ENCODE measurements around the gene DHRS3. TPM values are rescaled to one million over a fixed set of nuclear protein-coding genes. Genes with fewer than 3 reads are reported as not detected.

The DHRS3 gene
- total RNA-seq, 1 experiment from 2014 or later: 87.0 TPM

DNA sequence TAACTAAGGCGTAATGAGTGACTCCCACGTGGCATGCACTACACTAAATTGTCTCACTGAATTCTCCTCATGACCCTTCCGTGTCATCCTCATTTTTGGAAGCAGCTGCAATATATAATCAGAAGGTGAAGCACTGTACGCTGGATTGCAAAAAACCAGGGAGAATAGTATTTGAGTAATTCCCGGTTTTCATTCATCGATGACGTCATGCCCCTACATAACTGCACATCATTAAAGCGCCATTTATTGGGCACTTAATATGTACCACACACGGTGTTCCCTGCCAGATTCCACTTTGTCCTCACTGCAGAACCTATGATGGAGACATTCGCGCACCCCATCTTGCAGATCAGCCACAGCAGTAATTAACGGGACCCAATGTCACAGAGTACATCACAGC lies 41.0 kb downstream of the DHRS3 start:
- ATAC-seq (no peak), DNase-seq (ENCODE audit: low read depth, low spot score) (no peak)
- H3K4me3 ChIP-seq (replicated peaks in 1 of 2; ENCODE audit: low read depth in 1 of 2, low read length in 2 of 2): no peak overlapping the region
- RAD21 ChIA-PET (ENCODE audit: low non-redundant PET in 1 of 2, low total read pairs in 2 of 2, uncharacterized antibody in 2 of 2, unreplicated experiment in 2 of 2): no interaction called here
- H4K20me1 ChIP-seq (ENCODE audit: insufficient read depth): no peaks in the 10 kb centered on the region
- H3K9ac ChIP-seq (ENCODE audit: low read length): no peak overlapping the region
- no peaks in the 10 kb centered on the region for H3K79me2 ChIP-seq (ENCODE audit: insufficient read depth, low read length)
- no peak overlapping the region for H3K27ac ChIP-seq (ENCODE audit: low read depth, low read length)
- H3K9me2 ChIP-seq (ENCODE audit: insufficient read depth): no peaks in the 10 kb centered on the region
- 0 out of 4 replicates have a peak, but pooled peaks cover 0 to 5% of the 10 kb centered on the region in 2 experiments for H3K36me3 ChIP-seq (ENCODE audit: control insufficient read depth in 1 of 2, insufficient read depth in 2 of 2, low read length in 2 of 2)
- TSS peak; percentile 21 for BruUV-seq (replicated peaks)
- no peaks in the 10 kb centered on the region for H3K9me3 ChIP-seq (ENCODE audit: control insufficient read depth in 1 of 2, insufficient read depth in 1 of 2, low read depth in 1 of 2, low read length in 2 of 2)
- POLR2A ChIA-PET: no interaction called here
- intact Hi-C loops (cut with micrococcal nuclease): no loop called here
- H3K27me3 ChIP-seq (ENCODE audit: insufficient read depth, low read length): no peaks in the 10 kb centered on the region
- H2AFZ ChIP-seq (ENCODE audit: low read depth, low read length, poor library complexity, severe bottlenecking): no peak overlapping the region
- CTCF ChIA-PET: interaction anchor here (1.0 kb wide), 1 partner anchor 42 kb away, joined by 3 read pairs; no protein-coding TSS in a partner anchor
- no peak for TF ChIP-seq ZFX (IDR thresholded peaks at IDR 0.05)
- TF ChIP-seq RAD21 (IDR thresholded peaks at IDR 0.05; ENCODE audit: low read depth): no peak
- TF ChIP-seq SIN3A (IDR thresholded peaks at IDR 0.05; ENCODE audit: low read depth): no peak
- TF ChIP-seq FOSL1 (IDR thresholded peaks at IDR 0.05; ENCODE audit: low read depth): no peak
- TF ChIP-seq, protein P1, sequence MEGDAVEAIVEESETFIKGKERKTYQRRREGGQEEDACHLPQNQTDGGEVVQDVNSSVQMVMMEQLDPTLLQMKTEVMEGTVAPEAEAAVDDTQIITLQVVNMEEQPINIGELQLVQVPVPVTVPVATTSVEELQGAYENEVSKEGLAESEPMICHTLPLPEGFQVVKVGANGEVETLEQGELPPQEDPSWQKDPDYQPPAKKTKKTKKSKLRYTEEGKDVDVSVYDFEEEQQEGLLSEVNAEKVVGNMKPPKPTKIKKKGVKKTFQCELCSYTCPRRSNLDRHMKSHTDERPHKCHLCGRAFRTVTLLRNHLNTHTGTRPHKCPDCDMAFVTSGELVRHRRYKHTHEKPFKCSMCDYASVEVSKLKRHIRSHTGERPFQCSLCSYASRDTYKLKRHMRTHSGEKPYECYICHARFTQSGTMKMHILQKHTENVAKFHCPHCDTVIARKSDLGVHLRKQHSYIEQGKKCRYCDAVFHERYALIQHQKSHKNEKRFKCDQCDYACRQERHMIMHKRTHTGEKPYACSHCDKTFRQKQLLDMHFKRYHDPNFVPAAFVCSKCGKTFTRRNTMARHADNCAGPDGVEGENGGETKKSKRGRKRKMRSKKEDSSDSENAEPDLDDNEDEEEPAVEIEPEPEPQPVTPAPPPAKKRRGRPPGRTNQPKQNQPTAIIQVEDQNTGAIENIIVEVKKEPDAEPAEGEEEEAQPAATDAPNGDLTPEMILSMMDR (IDR thresholded peaks at IDR 0.05 in 2 of 3, conservative IDR thresholded peaks at IDR 0.05 in 1 of 3; ENCODE audit: borderline replicate concordance in 1 of 3, insufficient read depth in 1 of 3, low read depth in 2 of 3, low read length in 2 of 3): no peak
- TF ChIP-seq POLR2AphosphoS5 (IDR thresholded peaks at IDR 0.05; ENCODE audit: low read depth, low read length): no peak
- TF ChIP-seq SP1 (IDR thresholded peaks at IDR 0.05; ENCODE audit: low read depth): no peak
- TF ChIP-seq, protein P2, sequence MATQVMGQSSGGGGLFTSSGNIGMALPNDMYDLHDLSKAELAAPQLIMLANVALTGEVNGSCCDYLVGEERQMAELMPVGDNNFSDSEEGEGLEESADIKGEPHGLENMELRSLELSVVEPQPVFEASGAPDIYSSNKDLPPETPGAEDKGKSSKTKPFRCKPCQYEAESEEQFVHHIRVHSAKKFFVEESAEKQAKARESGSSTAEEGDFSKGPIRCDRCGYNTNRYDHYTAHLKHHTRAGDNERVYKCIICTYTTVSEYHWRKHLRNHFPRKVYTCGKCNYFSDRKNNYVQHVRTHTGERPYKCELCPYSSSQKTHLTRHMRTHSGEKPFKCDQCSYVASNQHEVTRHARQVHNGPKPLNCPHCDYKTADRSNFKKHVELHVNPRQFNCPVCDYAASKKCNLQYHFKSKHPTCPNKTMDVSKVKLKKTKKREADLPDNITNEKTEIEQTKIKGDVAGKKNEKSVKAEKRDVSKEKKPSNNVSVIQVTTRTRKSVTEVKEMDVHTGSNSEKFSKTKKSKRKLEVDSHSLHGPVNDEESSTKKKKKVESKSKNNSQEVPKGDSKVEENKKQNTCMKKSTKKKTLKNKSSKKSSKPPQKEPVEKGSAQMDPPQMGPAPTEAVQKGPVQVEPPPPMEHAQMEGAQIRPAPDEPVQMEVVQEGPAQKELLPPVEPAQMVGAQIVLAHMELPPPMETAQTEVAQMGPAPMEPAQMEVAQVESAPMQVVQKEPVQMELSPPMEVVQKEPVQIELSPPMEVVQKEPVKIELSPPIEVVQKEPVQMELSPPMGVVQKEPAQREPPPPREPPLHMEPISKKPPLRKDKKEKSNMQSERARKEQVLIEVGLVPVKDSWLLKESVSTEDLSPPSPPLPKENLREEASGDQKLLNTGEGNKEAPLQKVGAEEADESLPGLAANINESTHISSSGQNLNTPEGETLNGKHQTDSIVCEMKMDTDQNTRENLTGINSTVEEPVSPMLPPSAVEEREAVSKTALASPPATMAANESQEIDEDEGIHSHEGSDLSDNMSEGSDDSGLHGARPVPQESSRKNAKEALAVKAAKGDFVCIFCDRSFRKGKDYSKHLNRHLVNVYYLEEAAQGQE (IDR thresholded peaks at IDR 0.05; ENCODE audit: low read depth): no peak
- TF ChIP-seq EZH2 (IDR thresholded peaks at IDR 0.05): no peak
- TF ChIP-seq YY1 (IDR thresholded peaks at IDR 0.05; ENCODE audit: extremely low read depth, insufficient replicate concordance, low read depth, low read length): no peak
- TF ChIP-seq, protein P3, sequence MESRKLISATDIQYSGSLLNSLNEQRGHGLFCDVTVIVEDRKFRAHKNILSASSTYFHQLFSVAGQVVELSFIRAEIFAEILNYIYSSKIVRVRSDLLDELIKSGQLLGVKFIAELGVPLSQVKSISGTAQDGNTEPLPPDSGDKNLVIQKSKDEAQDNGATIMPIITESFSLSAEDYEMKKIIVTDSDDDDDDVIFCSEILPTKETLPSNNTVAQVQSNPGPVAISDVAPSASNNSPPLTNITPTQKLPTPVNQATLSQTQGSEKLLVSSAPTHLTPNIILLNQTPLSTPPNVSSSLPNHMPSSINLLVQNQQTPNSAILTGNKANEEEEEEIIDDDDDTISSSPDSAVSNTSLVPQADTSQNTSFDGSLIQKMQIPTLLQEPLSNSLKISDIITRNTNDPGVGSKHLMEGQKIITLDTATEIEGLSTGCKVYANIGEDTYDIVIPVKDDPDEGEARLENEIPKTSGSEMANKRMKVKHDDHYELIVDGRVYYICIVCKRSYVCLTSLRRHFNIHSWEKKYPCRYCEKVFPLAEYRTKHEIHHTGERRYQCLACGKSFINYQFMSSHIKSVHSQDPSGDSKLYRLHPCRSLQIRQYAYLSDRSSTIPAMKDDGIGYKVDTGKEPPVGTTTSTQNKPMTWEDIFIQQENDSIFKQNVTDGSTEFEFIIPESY (IDR thresholded peaks at IDR 0.05; ENCODE audit: extremely low read depth, insufficient replicate concordance, low read length): no peak
- TF ChIP-seq, protein P4, sequence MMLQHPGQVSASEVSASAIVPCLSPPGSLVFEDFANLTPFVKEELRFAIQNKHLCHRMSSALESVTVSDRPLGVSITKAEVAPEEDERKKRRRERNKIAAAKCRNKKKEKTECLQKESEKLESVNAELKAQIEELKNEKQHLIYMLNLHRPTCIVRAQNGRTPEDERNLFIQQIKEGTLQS (IDR thresholded peaks at IDR 0.05): no peak
- no peak for TF ChIP-seq ELF1 (IDR thresholded peaks at IDR 0.05; ENCODE audit: borderline replicate concordance, low read depth)
- TF ChIP-seq CEBPB (IDR thresholded peaks at IDR 0.05; ENCODE audit: low read depth): no peak
- TF ChIP-seq EZH2phosphoT487 (IDR thresholded peaks at IDR 0.05; ENCODE audit: borderline replicate concordance): no peak
- no peak for TF ChIP-seq JUND (IDR thresholded peaks at IDR 0.05)
- peaks cover 29 to 41% of the 10 kb centered on the region in 2 experiments for H3K4me1 ChIP-seq (ENCODE audit: control insufficient read depth in 1 of 2, insufficient read depth in 2 of 2, low read length in 2 of 2)
- no peak overlapping the region for H3K4me2 ChIP-seq (ENCODE audit: low read length)

All from HCT116 (cell line).